ENCODE measurements around the gene IL12A.
A peak's percentile ranks its signal among the peaks of the same experiment; 100 is the strongest.

The IL12A gene

GRCh38 chr3:160001850-160002623, 13.4 kb downstream of the IL12A start:
- DNase-seq = no peak
- TF ChIP-seq POLR2A (IDR thresholded peaks at IDR 0.05; ENCODE audit: low read length) (no peak), GATA1 (IDR thresholded peaks at IDR 0.05; ENCODE audit: low read depth, low read length) (no peak)

GRCh38 chr3:160003520-160004128, 15.0 kb downstream of the IL12A start:
- peak; percentile 15 to 29 for DNase-seq
- TF ChIP-seq GATA1 (IDR thresholded peaks at IDR 0.05; ENCODE audit: low read depth, low read length) (no peak), POLR2A (IDR thresholded peaks at IDR 0.05; ENCODE audit: low read length) (no peak)

- DNase-seq = no peak
- TF ChIP-seq GATA1 (IDR thresholded peaks at IDR 0.05; ENCODE audit: low read depth, low read length) (no peak), POLR2A (IDR thresholded peaks at IDR 0.05; ENCODE audit: low read length) (no peak)
Measured at GRCh38 chr3:160005004-160005403, 16.4 kb downstream of the IL12A start.

- TF ChIP-seq GATA1 (IDR thresholded peaks at IDR 0.05; ENCODE audit: low read depth, low read length) (no peak), POLR2A (IDR thresholded peaks at IDR 0.05; ENCODE audit: low read length) (no peak)
- DNase-seq = peak; percentile 23 to 42
Measured at GRCh38 chr3:160006282-160007163, 17.9 kb downstream of the IL12A start.

GRCh38 chr3:160008961-160009360, 20.3 kb downstream of the IL12A start:
- TF ChIP-seq GATA1 (IDR thresholded peaks at IDR 0.05; ENCODE audit: low read depth, low read length) = no peak
- no peak for TF ChIP-seq POLR2A (IDR thresholded peaks at IDR 0.05; ENCODE audit: low read length)
- DNase-seq = no peak

GRCh38 chr3:160009525-160009924, 20.9 kb downstream of the IL12A start:
- TF ChIP-seq POLR2A (IDR thresholded peaks at IDR 0.05; ENCODE audit: low read length) (no peak), GATA1 (IDR thresholded peaks at IDR 0.05; ENCODE audit: low read depth, low read length) (no peak)
- no peak for DNase-seq

- no peak for DNase-seq
- TF ChIP-seq GATA1 (IDR thresholded peaks at IDR 0.05; ENCODE audit: low read depth, low read length) (no peak), POLR2A (IDR thresholded peaks at IDR 0.05; ENCODE audit: low read length) (no peak)
Measured at GRCh38 chr3:160010578-160010977, 21.9 kb downstream of the IL12A start.

- TF ChIP-seq GATA1 (IDR thresholded peaks at IDR 0.05; ENCODE audit: low read depth, low read length) (no peak), POLR2A (IDR thresholded peaks at IDR 0.05; ENCODE audit: low read length) (no peak)
- peak in 1 of 2 experiments; percentile 17 for DNase-seq
Measured at GRCh38 chr3:160012108-160012507, 23.5 kb downstream of the IL12A start.

- no peak for TF ChIP-seq GATA1 (IDR thresholded peaks at IDR 0.05; ENCODE audit: low read depth, low read length)
- DNase-seq = no peak
Measured at GRCh38 chr3:160016972-160017371, 28.3 kb downstream of the IL12A start.

GRCh38 chr3:160018959-160019358, 30.3 kb downstream of the IL12A start:
- TF ChIP-seq POLR2A (IDR thresholded peaks at IDR 0.05; ENCODE audit: low read length) = no peak
- TF ChIP-seq GATA1 (IDR thresholded peaks at IDR 0.05; ENCODE audit: low read depth, low read length) = no peak

GRCh38 chr3:160020057-160020711, 31.5 kb downstream of the IL12A start:
- no peak for DNase-seq
- TF ChIP-seq GATA1 (IDR thresholded peaks at IDR 0.05; ENCODE audit: low read depth, low read length) = no peak
- no peak for TF ChIP-seq POLR2A (IDR thresholded peaks at IDR 0.05; ENCODE audit: low read length)

More at GRCh38 chr3:160018959-160019358, 30.3 kb downstream of the IL12A start:
- no peak for DNase-seq

- no peak for DNase-seq
- TF ChIP-seq GATA1 (IDR thresholded peaks at IDR 0.05; ENCODE audit: low read depth, low read length) = no peak
- no peak for TF ChIP-seq POLR2A (IDR thresholded peaks at IDR 0.05; ENCODE audit: low read length)
Measured at GRCh38 chr3:160022068-160022467, 33.4 kb downstream of the IL12A start.

GRCh38 chr3:160023476-160023875, 34.8 kb downstream of the IL12A start:
- DNase-seq = no peak
- TF ChIP-seq GATA1 (IDR thresholded peaks at IDR 0.05; ENCODE audit: low read depth, low read length) (no peak), POLR2A (IDR thresholded peaks at IDR 0.05; ENCODE audit: low read length) (no peak)

Measured in erythroblast (primary cell).